ENCODE results near the gene SLC22A23. TPM values are rescaled to one million over a fixed set of nuclear protein-coding genes. Genes with fewer than 3 reads are reported as not detected.

Gene SLC22A23
- total and polyA plus RNA-seq, 2 of the 4 experiments (the other 2 are of a cell fraction) = 0.72 to 1.6 TPM

GRCh38 chr6:3233321-3233720 is 223.5 kb downstream of the SLC22A23 start:
- Histone ChIP-seq H2BK20ac (ENCODE audit: low read depth, low read length) (no peak overlapping the region), H3K4ac (ENCODE audit: low read depth, low read length) (no peak overlapping the region), H3K4me3 (ENCODE audit: insufficient read depth, low read depth, low read length) (no peak overlapping the region), H4K5ac (ENCODE audit: low read depth, low read length) (no peak overlapping the region), H3K36me3 (ENCODE audit: control insufficient read depth, insufficient read depth, low read length) (no peaks in the 10 kb centered on the region), H3K56ac (ENCODE audit: extremely low read depth, insufficient read depth, low read length) (no peak overlapping the region), H3K23ac (ENCODE audit: low read depth, low read length) (no peak overlapping the region), H2AFZ (replicated peaks; ENCODE audit: low read length, poor library complexity) (no peak overlapping the region), H3K9ac (ENCODE audit: low read depth, low read length) (no peak overlapping the region), H3K4me2 (ENCODE audit: low read depth, low read length) (no peak overlapping the region), H4K91ac (ENCODE audit: insufficient read depth, low read depth, low read length) (no peak overlapping the region), H3K79me1 (ENCODE audit: low read depth in 1 of 2, low read length in 2 of 2) (no peaks in the 10 kb centered on the region), H3K9me1 (ENCODE audit: insufficient read depth, low read length) (0 out of 2 replicates have a peak, but pooled peaks cover 3% of the 10 kb centered on the region), H3K9me3 (ENCODE audit: control insufficient read depth, insufficient read depth, low read length) (peaks cover 2% of the 10 kb centered on the region; the same call in 1 of the 2 replicates), H2BK5ac (ENCODE audit: low read depth, low read length, poor library complexity, severe bottlenecking) (no peak overlapping the region), H3K14ac (replicated peaks; ENCODE audit: low read depth, low read length) (no peak overlapping the region), H3K27ac (ENCODE audit: insufficient read depth, low read length) (no peak overlapping the region), H3K27me3 (ENCODE audit: control insufficient read depth, insufficient read depth, low read length) (peaks cover 24% of the 10 kb centered on the region), H2BK15ac (ENCODE audit: low read depth, low read length) (no peak overlapping the region), H4K20me1 (ENCODE audit: insufficient read depth, low read length) (no peaks in the 10 kb centered on the region), H2BK120ac (ENCODE audit: low read depth, low read length) (no peak overlapping the region), H2AK5ac (ENCODE audit: low read depth, low read length) (no peak overlapping the region), H2AK9ac (replicated peaks; ENCODE audit: low read depth, low read length, poor library complexity) (no peak overlapping the region), H3K18ac (ENCODE audit: low read depth, low read length) (no peak overlapping the region), H4K8ac (ENCODE audit: low read depth in 2 of 2, low read length in 2 of 2) (no peak overlapping the region), H3K4me1 (ENCODE audit: control insufficient read depth, insufficient read depth, low read length) (peaks cover 3% of the 10 kb centered on the region; the same call in 1 of the 2 replicates)
- in situ Hi-C loops (cut with MboI; ENCODE audit: low sequenced_read_pairs) (no loop called here), dilution Hi-C loops (cut with HindIII; ENCODE audit: low sequenced_read_pairs, unreplicated experiment) (no loop called here), intact Hi-C loops (cut with micrococcal nuclease) (no loop called here)
- POLR2A ChIA-PET (ENCODE audit: unreplicated experiment) = no interaction called here
- no CpG with 5 or more reads among the region's 3 CpGs for WGBS, 2 experiments (ENCODE audit: extremely low coverage in 2 of 2, insufficient read length in 1 of 2)
- no TSS peak for BruUV-seq (replicated peaks)
- CTCF ChIA-PET = no interaction called here
- no peak for TF ChIP-seq FOS (IDR thresholded peaks at IDR 0.05; ENCODE audit: low read depth, low read length)
- no peak for TF ChIP-seq CHD1 (IDR thresholded peaks at IDR 0.05; ENCODE audit: low read depth, low read length)
- no peak for TF ChIP-seq NFE2L2 (IDR thresholded peaks at IDR 0.05; ENCODE audit: low read depth, low read length)
- ATAC-seq (ENCODE audit: low read depth) (no peak), DNase-seq (no peak)
